Uterus (tissue), 4 donors: Measurements from ENCODE around the gene GDF7. TPM values are rescaled to one million over a fixed set of nuclear protein-coding genes. Genes with fewer than 3 reads are reported as not detected.

ENCODE experiments used
- DNase-seq, 2 donors: peaks; one replicate each; pipeline ENCODE4 v3.0.0-alpha.2; 2019 to 2020
- H3K27ac ChIP-seq, 2 donors: fragments of 200-600 bp; sonication (generic); 1 replicate in 1 of 2; 2 replicates in 1 of 2; pipeline ENCODE4 v1.5.1; 2016 to 2018
- H3K27me3 ChIP-seq, 2 donors: fragments of 200-600 bp; sonication (generic); one replicate each; pipeline ENCODE4 v1.5.1; 2018 to 2019; ENCODE audit warnings: control low read depth in 1 of 2
- H3K36me3 ChIP-seq, 2 donors: fragments of 200-600 bp; sonication (generic); one replicate each; pipeline ENCODE4 v1.5.1; 2019; ENCODE audit warnings: control low read depth in 1 of 2
- H3K4me1 ChIP-seq, 2 donors: fragments of 200-600 bp; sonication (generic); one replicate each; pipeline ENCODE4 v1.5.1; 2018 to 2019; ENCODE audit warnings: control low read depth in 1 of 2
- H3K4me3 ChIP-seq, 2 donors: fragments of 200-600 bp; sonication (generic); 1 replicate in 1 of 2; 2 replicates in 1 of 2; pipeline ENCODE4 v1.5.1; 2018 to 2019; ENCODE audit warnings: mild to moderate bottlenecking in 1 of 2
- H3K9me3 ChIP-seq, 2 donors: fragments of 200-600 bp; sonication (generic); one replicate each; pipeline ENCODE4 v1.5.1; 2019; ENCODE audit warnings: control low read depth in 1 of 2
- POLR2A ChIP-seq, 2 donors: fragments of 450-650 bp; IDR thresholded peaks; one replicate each; pipeline ENCODE4 v1.6.1; 2016; ENCODE audit warnings: antibody characterized with exemption in 2 of 2, mild to moderate bottlenecking in 1 of 2, moderate library complexity in 1 of 2
- intact Hi-C: fragments of 100-400 bp; cut with DNase I; formaldehyde crosslinking; loops from one replicate; pipeline ENCODE4 v1.15.1; 2023; ENCODE audit warnings: low total_unique reads
- total RNA-seq, 4 donors: library from RNA; depleted of rRNA in 3 of 4; stranded (reverse); fragments of >200 nt in 3 of 4; gene quantifications; one replicate each; pipeline versions ENCODE4 v1.1.0 to v1.2.4, GENCODE V29; 2014 to 2023
- TF ChIP-seq, protein P1 (sequence below), 4 experiments: fragments of 200-600 bp in 2 of 4; fragments of 450-650 bp in 2 of 4; sonication (generic) in 2 of 4; IDR thresholded peaks; one replicate each; pipeline ENCODE4 v1.5.1; 2016 to 2019; ENCODE audit warnings: antibody characterized with exemption in 4 of 4, mild to moderate bottlenecking in 2 of 4, moderate library complexity in 1 of 4
- donor health status: DM: yes; HTN: yes; CAD: no.

Gene GDF7
- total RNA-seq, 4 donors from 2014 or later = 1.5 to 45.6 (median 5.4) TPM

DNA sequence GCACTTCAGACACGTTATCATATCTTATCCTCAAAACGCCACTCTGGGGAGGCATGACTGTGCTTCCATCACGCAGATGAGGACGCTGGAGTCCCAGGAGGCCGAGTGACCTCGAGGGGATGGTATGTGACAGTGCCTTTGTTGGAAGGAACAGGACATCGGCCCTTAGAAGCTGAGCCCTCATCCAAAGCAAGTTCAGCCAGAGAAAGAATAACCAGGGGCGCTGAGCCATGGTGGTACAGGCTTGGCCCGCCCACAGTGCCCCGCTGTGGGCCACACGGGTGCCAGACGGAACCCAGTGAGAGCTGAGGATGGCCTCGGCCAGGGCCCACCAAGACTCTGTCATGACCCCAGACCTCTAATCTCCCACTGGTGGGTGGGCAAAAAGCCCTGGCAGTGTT is 47.3 kb upstream of the GDF7 start:
- peak overlapping the region; percentile 95 for H3K27ac ChIP-seq
- H3K9me3 ChIP-seq = no peaks in the 10 kb centered on the region
- DNase-seq = peak; percentile 27 to 53
- TF ChIP-seq, protein P1, sequence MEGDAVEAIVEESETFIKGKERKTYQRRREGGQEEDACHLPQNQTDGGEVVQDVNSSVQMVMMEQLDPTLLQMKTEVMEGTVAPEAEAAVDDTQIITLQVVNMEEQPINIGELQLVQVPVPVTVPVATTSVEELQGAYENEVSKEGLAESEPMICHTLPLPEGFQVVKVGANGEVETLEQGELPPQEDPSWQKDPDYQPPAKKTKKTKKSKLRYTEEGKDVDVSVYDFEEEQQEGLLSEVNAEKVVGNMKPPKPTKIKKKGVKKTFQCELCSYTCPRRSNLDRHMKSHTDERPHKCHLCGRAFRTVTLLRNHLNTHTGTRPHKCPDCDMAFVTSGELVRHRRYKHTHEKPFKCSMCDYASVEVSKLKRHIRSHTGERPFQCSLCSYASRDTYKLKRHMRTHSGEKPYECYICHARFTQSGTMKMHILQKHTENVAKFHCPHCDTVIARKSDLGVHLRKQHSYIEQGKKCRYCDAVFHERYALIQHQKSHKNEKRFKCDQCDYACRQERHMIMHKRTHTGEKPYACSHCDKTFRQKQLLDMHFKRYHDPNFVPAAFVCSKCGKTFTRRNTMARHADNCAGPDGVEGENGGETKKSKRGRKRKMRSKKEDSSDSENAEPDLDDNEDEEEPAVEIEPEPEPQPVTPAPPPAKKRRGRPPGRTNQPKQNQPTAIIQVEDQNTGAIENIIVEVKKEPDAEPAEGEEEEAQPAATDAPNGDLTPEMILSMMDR (IDR thresholded peaks at IDR 0.05) = no peak
- no peak for TF ChIP-seq POLR2A (IDR thresholded peaks at IDR 0.05)
- H3K4me3 ChIP-seq = no peak overlapping the region
- intact Hi-C loops = no loop called here
- H3K4me1 ChIP-seq = peaks cover 25 to 34% of the 10 kb centered on the region in 2 donors
- H3K27me3 ChIP-seq = no peaks in the 10 kb centered on the region
- H3K36me3 ChIP-seq = no peaks in the 10 kb centered on the region

DNA sequence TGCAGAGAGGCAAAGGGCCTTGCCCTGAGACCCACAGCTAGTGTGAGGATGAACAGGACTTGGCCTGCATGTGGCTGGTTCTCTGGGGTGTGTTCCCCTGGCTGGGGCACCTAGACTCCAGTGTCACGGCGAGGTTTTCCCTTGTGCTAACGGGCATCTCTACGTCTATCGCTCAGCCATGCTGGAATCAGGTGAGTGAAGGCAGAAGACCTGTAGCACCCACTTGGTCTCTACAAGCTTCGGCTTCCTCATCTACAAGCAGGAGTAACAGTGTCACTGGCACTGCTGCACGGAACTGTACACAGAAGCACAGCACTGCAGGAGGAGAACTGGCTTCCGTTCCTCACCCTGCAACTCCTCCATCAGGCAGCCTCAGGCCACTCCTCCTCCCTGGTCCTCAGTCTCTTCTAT is 46.7 kb upstream of the GDF7 start:
- Histone ChIP-seq H3K4me3 (no peak overlapping the region), H3K4me1 (peaks cover 25 to 34% of the 10 kb centered on the region in 2 donors), H3K36me3 (no peaks in the 10 kb centered on the region), H3K27me3 (no peaks in the 10 kb centered on the region), H3K9me3 (no peaks in the 10 kb centered on the region), H3K27ac (peak overlapping the region; percentile 95)
- intact Hi-C loops = no loop called here
- DNase-seq = peak; percentile 24 to 28
- TF ChIP-seq, protein P1 (IDR thresholded peaks at IDR 0.05) = no peak
- no peak for TF ChIP-seq POLR2A (IDR thresholded peaks at IDR 0.05)

DNA sequence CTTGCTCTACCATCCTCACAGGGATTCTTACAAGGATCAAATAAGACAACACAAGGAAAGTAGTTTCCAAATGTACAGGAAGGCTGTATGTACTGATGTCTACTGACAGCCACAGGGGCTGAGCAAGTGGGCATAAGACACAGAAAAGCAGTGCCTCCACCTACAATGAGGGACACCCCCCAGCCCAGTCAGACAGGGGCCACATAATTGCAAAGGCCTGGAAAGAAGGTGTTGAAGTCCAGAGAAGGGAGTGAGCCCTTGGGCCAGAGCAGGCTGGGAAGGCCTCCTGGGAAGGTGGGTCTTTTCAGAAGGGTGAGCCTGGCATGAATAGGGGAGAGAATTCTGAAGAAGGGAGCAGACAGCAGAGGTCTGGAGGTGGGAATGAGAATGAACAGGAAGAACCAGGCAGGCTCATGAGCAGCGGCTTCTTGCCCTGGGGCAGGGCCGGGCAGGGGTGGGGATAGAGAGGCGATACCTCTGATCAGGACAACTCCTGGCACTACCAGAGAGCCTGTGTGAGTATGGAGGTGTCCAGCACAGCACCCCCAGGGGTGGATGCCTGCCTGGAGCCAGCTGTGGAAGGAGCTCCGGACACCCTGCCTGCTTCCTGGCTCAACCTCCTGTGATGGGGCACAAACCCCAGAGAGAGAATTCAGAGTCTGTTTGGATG is 46.1 kb upstream of the GDF7 start:
- Histone ChIP-seq H3K9me3 (no peaks in the 10 kb centered on the region), H3K27me3 (no peaks in the 10 kb centered on the region), H3K4me3 (no peak overlapping the region), H3K36me3 (no peaks in the 10 kb centered on the region), H3K27ac (peak overlapping the region; percentile 95), H3K4me1 (peaks cover 25 to 34% of the 10 kb centered on the region in 2 donors)
- intact Hi-C loops = no loop called here
- peak; percentile 16 to 25 for DNase-seq
- TF ChIP-seq, protein P1 (IDR thresholded peaks at IDR 0.05) = no peak
- no peak for TF ChIP-seq POLR2A (IDR thresholded peaks at IDR 0.05)

DNA sequence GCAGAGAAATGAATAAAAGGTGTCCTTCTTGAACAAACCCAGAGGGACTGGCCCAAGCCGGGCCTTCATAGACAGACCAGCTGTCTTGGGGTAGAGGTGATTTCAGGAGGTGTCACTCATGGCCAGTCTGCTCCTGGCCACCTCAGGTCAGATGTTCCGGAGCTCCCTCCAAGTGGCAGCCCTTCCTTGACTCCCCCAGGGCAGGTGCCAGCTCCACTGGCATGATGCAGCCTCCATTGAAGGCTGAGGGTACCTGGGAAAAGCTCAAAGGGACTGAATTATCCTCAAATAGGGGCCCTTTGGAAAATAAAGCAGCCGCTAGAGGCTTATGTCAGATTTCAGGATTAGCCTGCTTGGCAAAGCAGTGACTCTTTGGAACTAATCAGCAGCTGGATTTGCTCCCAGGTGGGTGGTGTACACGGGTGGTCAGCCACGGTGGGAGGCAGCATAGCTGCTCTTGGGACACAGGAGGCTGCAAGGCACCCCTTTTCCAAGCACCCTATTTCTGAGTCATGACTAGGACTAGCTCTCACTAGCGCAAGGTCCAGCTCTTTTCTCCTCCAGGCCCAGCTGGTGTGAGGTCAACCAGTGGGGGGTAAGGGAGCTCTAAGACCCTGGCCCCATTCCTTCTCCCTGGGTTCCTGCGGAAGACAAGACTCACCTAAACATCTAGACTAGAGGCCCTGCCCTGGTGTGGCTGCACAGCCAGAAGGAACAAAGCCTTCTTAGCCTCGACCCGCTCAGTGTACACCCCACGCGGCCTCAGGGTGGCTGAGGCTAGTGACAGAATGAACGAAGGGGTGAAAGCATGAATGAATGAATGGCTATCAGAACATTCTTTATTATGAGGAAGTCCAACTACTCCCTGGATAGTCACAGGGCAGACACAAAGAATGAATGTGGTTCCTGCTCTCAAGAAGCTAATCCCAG is 45.3 kb upstream of the GDF7 start:
- peak; percentile 15 to 16 for DNase-seq
- H3K27ac ChIP-seq = peak overlapping the region; percentile 95
- intact Hi-C loops = no loop called here

More for the DNA sequence above, 45.3 kb upstream of the GDF7 start:
- no peaks in the 10 kb centered on the region for H3K36me3 ChIP-seq
- no peaks in the 10 kb centered on the region for H3K9me3 ChIP-seq
- peaks cover 19 to 29% of the 10 kb centered on the region in 2 donors for H3K4me1 ChIP-seq
- no peak for TF ChIP-seq POLR2A (IDR thresholded peaks at IDR 0.05)
- TF ChIP-seq, protein P1 (IDR thresholded peaks at IDR 0.05) = no peak
- no peak overlapping the region for H3K4me3 ChIP-seq
- no peaks in the 10 kb centered on the region for H3K27me3 ChIP-seq
